Lung (tissue), 12 donors: ENCODE results near the gene KRTAP12-4. TPM values are rescaled to one million over a fixed set of nuclear protein-coding genes. Genes with fewer than 3 reads are reported as not detected.

Experiments used
- ATAC-seq: fragments of 200-7000 bp; cut with Tn5 transposase; one replicate; pipeline ENCODE4 v1.9.1; 2020; ENCODE audit warnings: moderate number of reproducible peaks; ENCODE audit not compliant: insufficient read depth, low FRiP score
- DNase-seq, 3 donors: peaks; one replicate each; pipeline ENCODE4 v3.0.0-alpha.2; 2013 to 2017
- H3K27ac ChIP-seq, 2 donors: one replicate each; pipeline ENCODE4 v1.5.1; 2013; ENCODE audit warnings: mild to moderate bottlenecking in 2 of 2, moderate library complexity in 2 of 2, control low read depth in 1 of 2, inconsistent platforms in 1 of 2, low read depth in 1 of 2, low read length in 1 of 2
- H3K27me3 ChIP-seq, 3 donors: one replicate each; pipeline ENCODE4 v1.5.1; 2013; ENCODE audit warnings: low read length in 2 of 3; ENCODE audit not compliant: control insufficient read depth in 3 of 3, insufficient read depth in 3 of 3
- H3K36me3 ChIP-seq, 4 donors: one replicate each; pipeline ENCODE4 v1.5.1; 2013; ENCODE audit warnings: low read length in 4 of 4, mild to moderate bottlenecking in 1 of 4, moderate library complexity in 1 of 4; ENCODE audit not compliant: control insufficient read depth in 4 of 4, insufficient read depth in 4 of 4
- H3K4me1 ChIP-seq, 5 donors: one replicate each; pipeline ENCODE4 v1.5.1; 2013; ENCODE audit warnings: low read length in 5 of 5, mild to moderate bottlenecking in 2 of 5, moderate library complexity in 1 of 5; ENCODE audit not compliant: control insufficient read depth in 5 of 5, insufficient read depth in 5 of 5
- H3K4me3 ChIP-seq: one replicate; pipeline ENCODE4 v1.5.1; 2013; ENCODE audit warnings: mild to moderate bottlenecking, control low read depth, moderate library complexity
- H3K9ac ChIP-seq, 2 donors: one replicate each; pipeline ENCODE4 v1.5.1; 2013; ENCODE audit warnings: low read length in 2 of 2, control low read depth in 1 of 2; ENCODE audit not compliant: insufficient read depth in 1 of 2
- H3K9me3 ChIP-seq, 4 donors: one replicate each; pipeline ENCODE4 v1.5.1; 2013; ENCODE audit warnings: low read length in 3 of 4, mild to moderate bottlenecking in 1 of 4, moderate library complexity in 1 of 4; ENCODE audit not compliant: control insufficient read depth in 4 of 4, insufficient read depth in 3 of 4
- WGBS, 2 donors: extraction: QIAGEN DNeasy Blood & Tissue Kit; methylation state at CpG; one replicate each; pipeline ENCODE4 v1.1.7; 2013; 5-methylcytosine and 5-hydroxymethylcytosine counted together
- polyA plus RNA-seq, 2 donors: library from polyadenylated mRNA; stranded (reverse); fragments of 200-250 nt; gene quantifications; one replicate each; pipeline ENCODE4 v1.2.1, GENCODE V29; 2013
- total RNA-seq, 2 donors: library from RNA; depleted of rRNA in 1 of 2; stranded (reverse); fragments of >200 nt in 1 of 2; gene quantifications; one replicate each; pipeline ENCODE4 v1.2.1, GENCODE V29; 2014 to 2021
- TF ChIP-seq, protein P1 (sequence below): IDR thresholded peaks from 2 replicates; pipeline ENCODE4 v1.5.1; 2012; ENCODE audit warnings: mild to moderate bottlenecking; ENCODE audit errors: control extremely low read depth, extremely low read depth
- donor health status: control.
- donor health status: control.
- donor health status: Bipolar disorder and iron deficiency.
- donor health status: healthy.
- donor health status: DM: yes; HTN: yes; CAD: no.

KRTAP12-4 gene
- total and polyA plus RNA-seq, 4 donors, result not detected

DNA sequence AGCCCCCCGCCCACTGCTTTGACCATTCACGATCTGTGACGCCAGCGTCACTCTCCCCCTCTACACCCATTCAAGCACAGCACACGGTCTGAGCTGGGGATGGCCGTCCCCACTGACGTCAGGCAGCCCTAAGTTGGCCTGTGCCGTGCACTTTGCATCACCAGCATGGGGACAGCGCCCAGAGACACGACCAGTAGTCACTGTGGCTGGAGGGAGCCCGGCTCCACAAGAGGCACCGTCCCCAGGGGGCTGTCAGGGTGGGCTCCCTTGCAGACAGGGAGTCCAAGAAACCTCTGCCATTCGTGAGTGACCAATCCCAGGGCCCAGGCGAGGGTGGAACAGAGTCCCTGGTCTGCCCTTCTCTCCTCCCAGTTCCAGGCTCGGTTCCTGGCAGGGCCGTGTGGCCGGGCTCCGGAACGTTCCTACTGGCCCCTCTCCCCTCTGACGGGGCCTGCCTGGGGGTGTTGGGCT is 40.3 kb downstream of the KRTAP12-4 start:
- H3K4me1 ChIP-seq, result no peaks in the 10 kb centered on the region
- ATAC-seq (no peak), DNase-seq (no peak)
- 84 to 89% methylated on average over 17 to 20 of the region's 20 CpGs for WGBS, 2 donors
- no peaks in the 10 kb centered on the region for H3K27me3 ChIP-seq
- H3K4me3 ChIP-seq, result no peak overlapping the region
- H3K9ac ChIP-seq, result no peak overlapping the region
- H3K36me3 ChIP-seq, result no peaks in the 10 kb centered on the region
- H3K27ac ChIP-seq, result no peak overlapping the region
- peaks cover 0 to 22% (median 2%) of the 10 kb centered on the region in 4 donors for H3K9me3 ChIP-seq
- TF ChIP-seq, protein P1, sequence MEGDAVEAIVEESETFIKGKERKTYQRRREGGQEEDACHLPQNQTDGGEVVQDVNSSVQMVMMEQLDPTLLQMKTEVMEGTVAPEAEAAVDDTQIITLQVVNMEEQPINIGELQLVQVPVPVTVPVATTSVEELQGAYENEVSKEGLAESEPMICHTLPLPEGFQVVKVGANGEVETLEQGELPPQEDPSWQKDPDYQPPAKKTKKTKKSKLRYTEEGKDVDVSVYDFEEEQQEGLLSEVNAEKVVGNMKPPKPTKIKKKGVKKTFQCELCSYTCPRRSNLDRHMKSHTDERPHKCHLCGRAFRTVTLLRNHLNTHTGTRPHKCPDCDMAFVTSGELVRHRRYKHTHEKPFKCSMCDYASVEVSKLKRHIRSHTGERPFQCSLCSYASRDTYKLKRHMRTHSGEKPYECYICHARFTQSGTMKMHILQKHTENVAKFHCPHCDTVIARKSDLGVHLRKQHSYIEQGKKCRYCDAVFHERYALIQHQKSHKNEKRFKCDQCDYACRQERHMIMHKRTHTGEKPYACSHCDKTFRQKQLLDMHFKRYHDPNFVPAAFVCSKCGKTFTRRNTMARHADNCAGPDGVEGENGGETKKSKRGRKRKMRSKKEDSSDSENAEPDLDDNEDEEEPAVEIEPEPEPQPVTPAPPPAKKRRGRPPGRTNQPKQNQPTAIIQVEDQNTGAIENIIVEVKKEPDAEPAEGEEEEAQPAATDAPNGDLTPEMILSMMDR, result no peak

DNA sequence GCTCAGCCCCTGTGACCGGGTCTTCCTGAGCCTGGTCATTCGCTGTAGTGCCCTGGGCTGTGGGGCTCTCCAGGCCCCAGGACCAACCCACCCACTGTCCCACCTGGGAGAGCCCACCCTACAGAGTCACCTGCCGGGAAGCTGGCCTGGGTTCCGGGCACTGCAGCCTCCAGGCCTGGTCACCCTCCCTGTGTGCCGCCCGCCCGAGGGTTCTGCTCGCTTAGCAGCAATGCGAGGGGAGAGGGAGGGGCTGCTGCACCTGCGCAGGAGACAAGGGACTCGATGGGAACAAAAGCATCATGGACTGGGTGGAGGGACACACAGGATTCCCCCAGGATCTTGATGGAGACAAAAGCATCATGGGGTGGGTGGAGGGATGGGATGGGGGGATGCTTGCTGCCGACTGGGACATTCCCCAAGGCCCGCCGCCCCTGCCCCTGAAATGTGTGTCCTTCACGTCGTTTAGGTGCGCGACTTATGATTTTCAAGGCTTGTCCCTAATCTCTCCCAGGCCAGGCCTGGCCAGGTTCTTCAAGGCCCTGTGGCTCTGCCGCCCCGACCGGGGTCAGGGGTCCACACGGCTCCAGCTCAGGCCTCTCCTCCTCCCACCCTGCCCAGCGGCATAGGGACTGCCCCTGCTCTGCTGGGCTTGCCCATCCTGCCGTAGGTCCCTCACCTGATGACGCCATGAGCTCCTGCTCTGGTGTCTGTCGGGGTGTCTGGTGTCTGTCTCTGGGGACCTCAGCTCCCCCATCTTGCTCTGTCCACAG is 40.9 kb downstream of the KRTAP12-4 start:
- no peak overlapping the region for H3K27ac ChIP-seq
- H3K9ac ChIP-seq, result no peak overlapping the region
- H3K9me3 ChIP-seq, result peaks cover 0 to 20% (median 3%) of the 10 kb centered on the region in 4 donors
- H3K4me1 ChIP-seq, result no peaks in the 10 kb centered on the region
- DNase-seq (no peak), ATAC-seq (no peak)
- H3K27me3 ChIP-seq, result no peaks in the 10 kb centered on the region
- H3K36me3 ChIP-seq, result no peaks in the 10 kb centered on the region
- WGBS, 2 donors, result 89 to 93% methylated on average over 26 of the region's 26 CpGs
- TF ChIP-seq, protein P1, result no peak
- H3K4me3 ChIP-seq, result no peak overlapping the region

DNA sequence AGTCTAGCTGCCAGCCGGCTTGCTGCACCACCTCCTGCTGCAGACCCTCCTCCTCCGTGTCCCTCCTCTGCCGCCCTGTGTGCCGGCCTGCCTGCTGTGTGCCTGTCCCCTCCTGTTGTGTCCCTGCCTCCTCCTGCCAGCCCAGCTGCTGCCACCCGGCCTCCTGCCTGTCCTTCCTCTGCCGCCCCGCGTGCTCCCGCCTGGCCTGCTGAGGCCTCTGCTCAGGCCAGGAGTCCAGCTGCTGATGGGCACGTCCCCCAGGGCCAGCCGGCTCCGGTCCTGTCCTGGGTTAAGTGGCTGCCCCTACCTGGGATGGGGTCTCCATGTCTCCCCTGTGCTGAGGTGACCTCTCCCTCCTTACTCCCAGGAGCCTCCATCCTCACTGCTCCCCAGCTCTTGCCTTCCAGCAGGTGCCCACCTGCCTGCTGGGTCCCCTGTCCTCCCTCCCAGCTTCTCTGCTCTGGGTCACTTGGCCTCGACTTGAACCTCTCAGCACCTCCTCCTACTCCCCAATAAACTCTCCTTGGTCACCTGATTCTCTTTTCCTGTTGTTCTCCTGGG is 41.7 kb downstream of the KRTAP12-4 start:
- ATAC-seq, result no peak
- Histone ChIP-seq H3K9me3 (peaks cover 0 to 20% (median 3%) of the 10 kb centered on the region in 4 donors), H3K9ac (no peak overlapping the region), H3K4me1 (no peaks in the 10 kb centered on the region), H3K4me3 (no peak overlapping the region), H3K27ac (no peak overlapping the region), H3K36me3 (no peaks in the 10 kb centered on the region), H3K27me3 (no peaks in the 10 kb centered on the region)
- DNase-seq, result no peak
- WGBS, 2 donors, result 84 to 90% methylated on average over 12 to 13 of the region's 13 CpGs
- TF ChIP-seq, protein P1, result no peak
